CD14-positive monocyte (primary cell): ENCODE results near the gene TMIGD1. TPM values are rescaled to one million over a fixed set of nuclear protein-coding genes. Genes with fewer than 3 reads are reported as not detected.

Experiments used
- DNase-seq, 3 donors: peaks; one replicate each; pipeline ENCODE4 v3.0.0-alpha.2; 2011 to 2022
- H2AFZ ChIP-seq: 2 replicates; pipeline ENCODE4 v1.6.0; 2012; ENCODE audit warnings: mild to moderate bottlenecking, low read depth, low read length, inconsistent platforms; ENCODE audit not compliant: insufficient read depth, poor library complexity, severe bottlenecking
- H3K27ac ChIP-seq, 2 donors: 1 replicate in 1 of 2; 2 replicates in 1 of 2; pipeline ENCODE4 v1.5.1; 2012 to 2013; ENCODE audit warnings: low read length in 2 of 2, control low read depth in 1 of 2, inconsistent platforms in 1 of 2, low read depth in 1 of 2, mild to moderate bottlenecking in 1 of 2
- H3K27me3 ChIP-seq, 2 donors: one replicate each; pipeline versions ENCODE4 v1.6.0 to v1.6.1; 2011 to 2013; ENCODE audit warnings: low read length in 2 of 2; ENCODE audit not compliant: control insufficient read depth in 2 of 2, insufficient read depth in 2 of 2
- H3K36me3 ChIP-seq, 2 donors: replicated peaks in 1 of 2; 1 replicate in 1 of 2; 2 replicates in 1 of 2; pipeline versions ENCODE4 v1.5.1 to v1.6.1; 2012 to 2013; ENCODE audit warnings: low read length in 2 of 2, control low read depth in 1 of 2, inconsistent platforms in 1 of 2, mild to moderate bottlenecking in 1 of 2; ENCODE audit not compliant: insufficient read depth in 2 of 2, control insufficient read depth in 1 of 2
- H3K4me1 ChIP-seq, 2 donors: 1 replicate in 1 of 2; 2 replicates in 1 of 2; pipeline versions ENCODE4 v1.5.1 to v1.6.1; 2012 to 2013; ENCODE audit warnings: low read length in 2 of 2, control low read depth in 1 of 2, inconsistent platforms in 1 of 2, mild to moderate bottlenecking in 1 of 2, moderate library complexity in 1 of 2; ENCODE audit not compliant: insufficient read depth in 2 of 2, control insufficient read depth in 1 of 2
- H3K4me2 ChIP-seq: replicated peaks from 2 replicates; pipeline ENCODE3; 2012; ENCODE audit warnings: low read length, moderate library complexity, mild to moderate bottlenecking; ENCODE audit not compliant: poor library complexity, severe bottlenecking; ENCODE audit errors: extremely low read depth
- H3K4me3 ChIP-seq, 3 experiments: fragments of 200-600 bp in 1 of 3; sonication (generic) in 1 of 3; replicated peaks in 1 of 3; 1 replicate in 2 of 3; 2 replicates in 1 of 3; pipeline ENCODE4 v1.5.1; 2011 to 2013; ENCODE audit warnings: low read length in 3 of 3, mild to moderate bottlenecking in 3 of 3, control low read depth in 2 of 3, low read depth in 2 of 3, inconsistent platforms in 1 of 3, moderate library complexity in 1 of 3
- H3K79me2 ChIP-seq: 2 replicates; pipeline ENCODE4 v1.6.0; 2012; ENCODE audit warnings: mild to moderate bottlenecking, control low read depth, inconsistent platforms, low read length, moderate library complexity; ENCODE audit not compliant: insufficient read depth
- H3K9ac ChIP-seq: 2 replicates; pipeline ENCODE4 v1.6.0; 2017; ENCODE audit warnings: low read length, mild to moderate bottlenecking; ENCODE audit not compliant: insufficient read depth, poor library complexity, severe bottlenecking
- H3K9me3 ChIP-seq, 2 donors: replicated peaks in 1 of 2; 1 replicate in 1 of 2; 2 replicates in 1 of 2; pipeline versions ENCODE4 v1.5.1 to v1.6.1; 2012 to 2013; ENCODE audit warnings: low read length in 2 of 2, control low read depth in 1 of 2; ENCODE audit not compliant: control insufficient read depth in 1 of 2, insufficient read depth in 1 of 2
- H4K20me1 ChIP-seq: 2 replicates; pipeline ENCODE4 v1.6.0; 2012; ENCODE audit warnings: mild to moderate bottlenecking, low read length, control low read depth, moderate library complexity; ENCODE audit not compliant: insufficient read depth
- H3K27ac Mint-ChIP-seq, 7 donors: one replicate each; pipeline ENCODE4 v1.8.0; 2020; ENCODE audit warnings: mild to moderate bottlenecking in 7 of 7, mixed read lengths in 7 of 7, moderate library complexity in 6 of 7, inconsistent platforms in 2 of 7
- H3K27me3 Mint-ChIP-seq, 3 donors: one replicate each; pipeline ENCODE4 v1.8.0; 2021 to 2022; ENCODE audit warnings: low read depth in 3 of 3, mild to moderate bottlenecking in 3 of 3, mixed read lengths in 3 of 3, moderate library complexity in 3 of 3, inconsistent platforms in 1 of 3
- H3K36me3 Mint-ChIP-seq, 2 donors: one replicate each; pipeline ENCODE4 v1.8.0; 2020; ENCODE audit warnings: mixed read lengths in 2 of 2, inconsistent platforms in 1 of 2, mild to moderate bottlenecking in 1 of 2
- H3K4me1 Mint-ChIP-seq: one replicate; pipeline ENCODE4 v1.8.0; 2020; ENCODE audit warnings: mild to moderate bottlenecking, mixed read lengths
- H3K4me3 Mint-ChIP-seq, 2 donors: one replicate each; pipeline ENCODE4 v1.8.0; 2020; ENCODE audit warnings: mild to moderate bottlenecking in 2 of 2, mixed read lengths in 2 of 2, moderate library complexity in 1 of 2
- H3K9me3 Mint-ChIP-seq, 7 donors: one replicate each; pipeline ENCODE4 v1.8.0; 2020 to 2022; ENCODE audit warnings: mixed read lengths in 7 of 7, mild to moderate bottlenecking in 6 of 7, moderate library complexity in 6 of 7, inconsistent platforms in 2 of 7
- CTCF ChIP-seq: fragments of 200-600 bp; IDR thresholded peaks from one replicate; pipeline ENCODE4 v1.8.0; 2022; ENCODE audit warnings: antibody characterized with exemption, mild to moderate bottlenecking
- WGBS: methylation state at CpG from one replicate; pipeline ENCODE4 v1.1.5; 2013; ENCODE audit warnings: missing lambda C conversion rate; ENCODE audit not compliant: insufficient coverage; 5-methylcytosine and 5-hydroxymethylcytosine counted together
- intact Hi-C, 2 donors: fragments of 100-400 bp; cut with micrococcal nuclease; formaldehyde crosslinking; loops; one replicate each; pipeline versions ENCODE4 v1.15.0 to v1.15.1; 2023
- polyA plus RNA-seq, 3 donors: library from polyadenylated mRNA; depleted of rRNA in 1 of 3; unstranded in 2 of 3; stranded (reverse) in 1 of 3; fragments of 300-500 nt in 2 of 3; fragments of >200 nt in 1 of 3; fragmentation: Illumina TruSeq in 2 of 3; gene quantifications; 1 replicate in 2 of 3; 2 replicates in 1 of 3; pipeline ENCODE4 v1.2.3, GENCODE V29; 2012 to 2021

The TMIGD1 gene
- polyA plus RNA-seq, 3 donors: not detected

- Histone ChIP-seq H3K4me1 (peaks cover 7 to 11% of the 10 kb centered on the region in 2 donors), H3K27me3 (no peaks in the 10 kb centered on the region), H4K20me1 (no peaks in the 10 kb centered on the region), H3K27ac (no peak overlapping the region), H3K79me2 (no peaks in the 10 kb centered on the region), H3K9ac (no peak overlapping the region), H3K4me3 (no peak overlapping the region), H3K36me3 (no peaks in the 10 kb centered on the region), H3K9me3 (no peaks in the 10 kb centered on the region), H3K4me2 (no peak overlapping the region), H2AFZ (peak overlapping the region; percentile 37)
- intact Hi-C loops: no loop called here
- Mint-ChIP-seq H3K27ac (no peak overlapping the region), H3K4me1 (peaks cover 8% of the 10 kb centered on the region), H3K4me3 (no peak overlapping the region), H3K9me3 (no peaks in the 10 kb centered on the region), H3K27me3 (peaks cover 0 to 2% (median 0%) of the 10 kb centered on the region in 3 donors), H3K36me3 (no peaks in the 10 kb centered on the region)
- no peak for DNase-seq
- WGBS: no CpG with 5 or more reads among the region's 2 CpGs
- TF ChIP-seq CTCF: no peak
Measured at GRCh38 chr17:30315106-30315505, 18.8 kb downstream of the TMIGD1 start.

- intact Hi-C loops: no loop called here
- peaks cover 7 to 11% of the 10 kb centered on the region in 2 donors for H3K4me1 ChIP-seq
- H3K9me3 ChIP-seq: no peaks in the 10 kb centered on the region
- no peak overlapping the region for H3K9ac ChIP-seq
- Mint-ChIP-seq H3K4me1 (peaks cover 8% of the 10 kb centered on the region), H3K27ac (no peak overlapping the region), H3K4me3 (no peak overlapping the region), H3K36me3 (no peaks in the 10 kb centered on the region), H3K9me3 (no peaks in the 10 kb centered on the region), H3K27me3 (peaks cover 0 to 2% (median 0%) of the 10 kb centered on the region in 3 donors)
- H4K20me1 ChIP-seq: no peaks in the 10 kb centered on the region
- H3K4me3 ChIP-seq: no peak overlapping the region
- no CpG with 5 or more reads among the region's 1 CpG for WGBS
- H3K79me2 ChIP-seq: no peaks in the 10 kb centered on the region
- no peak for TF ChIP-seq CTCF
- no peaks in the 10 kb centered on the region for H3K36me3 ChIP-seq
- no peak overlapping the region for H3K27ac ChIP-seq
- H3K4me2 ChIP-seq: no peak overlapping the region
- no peak overlapping the region for H2AFZ ChIP-seq
- H3K27me3 ChIP-seq: no peaks in the 10 kb centered on the region
- no peak for DNase-seq
Measured at GRCh38 chr17:30314474-30314873, 19.4 kb downstream of the TMIGD1 start.
